HepG2 (cell line): Measurements from ENCODE around the gene GRIN2C.

Experiments used
- EZH2 ChIP-seq: conservative IDR thresholded peaks from 2 replicates; pipeline ENCODE4 v1.6.1; 2012; ENCODE audit warnings: mild to moderate bottlenecking, low read depth, low read length, moderate library complexity
- FOXA1 ChIP-seq, 2 experiments: fragments of 450-650 bp in 1 of 2; sonication (generic) in 1 of 2; formaldehyde crosslinking in 1 of 2; IDR thresholded peaks; 2 replicates each; pipeline versions ENCODE4 v1.4.0 to v1.6.1; 2016 to 2020; ENCODE audit warnings: missing genetic modification reagents in 1 of 2
- HDAC2 ChIP-seq: sonication (generic); formaldehyde crosslinking; IDR thresholded peaks from 2 replicates; pipeline ENCODE4 v1.4.0; 2020; ENCODE audit warnings: missing genetic modification reagents
- KLF12 ChIP-seq: sonication (generic); formaldehyde crosslinking; IDR thresholded peaks from 2 replicates; pipeline ENCODE4 v1.4.0; 2020; ENCODE audit warnings: missing genetic modification reagents, borderline replicate concordance
- MIER3 ChIP-seq: IDR thresholded peaks from 2 replicates; pipeline ENCODE4 v1.6.1; 2016; ENCODE audit warnings: missing compliant biosample characterization, borderline replicate concordance
- MYNN ChIP-seq: sonication (generic); formaldehyde crosslinking; IDR thresholded peaks from 2 replicates; pipeline ENCODE4 v1.4.0; 2020; ENCODE audit warnings: mild to moderate bottlenecking, low read depth, missing genetic modification reagents
- POLR2A ChIP-seq, 2 experiments: IDR thresholded peaks; 2 replicates each; pipeline ENCODE4 v1.6.1; 2011; ENCODE audit warnings: low read depth in 2 of 2, low read length in 2 of 2, mild to moderate bottlenecking in 1 of 2, moderate library complexity in 1 of 2; ENCODE audit not compliant: insufficient read depth in 1 of 2
- TBL1XR1 ChIP-seq: fragments of 150-350 bp; IDR thresholded peaks from 2 replicates; pipeline ENCODE4 v1.6.1; 2014; ENCODE audit warnings: borderline replicate concordance, low read length; ENCODE audit not compliant: partially characterized antibody
- ZFP41 ChIP-seq: sonication (generic); formaldehyde crosslinking; IDR thresholded peaks from 2 replicates; pipeline ENCODE4 v1.4.0; 2020; ENCODE audit warnings: mild to moderate bottlenecking, missing genetic modification reagents, borderline replicate concordance
- ZMYM4 ChIP-seq: sonication (generic); formaldehyde crosslinking; IDR thresholded peaks from 2 replicates; pipeline ENCODE4 v1.8.1; 2023; ENCODE audit warnings: mild to moderate bottlenecking, missing genetic modification reagents
- ZSCAN29 ChIP-seq: sonication (generic); formaldehyde crosslinking; conservative IDR thresholded peaks from 2 replicates; pipeline ENCODE4 v1.4.0; 2020; ENCODE audit warnings: mild to moderate bottlenecking, missing genetic modification reagents
- TF ChIP-seq, protein P1 (sequence below): sonication (generic); formaldehyde crosslinking; IDR thresholded peaks from 2 replicates; pipeline ENCODE4 v1.5.0; 2020; ENCODE audit warnings: mild to moderate bottlenecking, missing genetic modification reagents, moderate library complexity
- TF ChIP-seq, protein P2 (sequence below): IDR thresholded peaks from 2 replicates; pipeline ENCODE4 v1.6.1; 2016; ENCODE audit warnings: low read depth, control low read depth
- TF ChIP-seq, protein P3 (sequence below): IDR thresholded peaks from 2 replicates; pipeline ENCODE4 v1.6.1; 2016; ENCODE audit warnings: missing biosample characterization, missing genetic modification reagents, low read depth

DNA sequence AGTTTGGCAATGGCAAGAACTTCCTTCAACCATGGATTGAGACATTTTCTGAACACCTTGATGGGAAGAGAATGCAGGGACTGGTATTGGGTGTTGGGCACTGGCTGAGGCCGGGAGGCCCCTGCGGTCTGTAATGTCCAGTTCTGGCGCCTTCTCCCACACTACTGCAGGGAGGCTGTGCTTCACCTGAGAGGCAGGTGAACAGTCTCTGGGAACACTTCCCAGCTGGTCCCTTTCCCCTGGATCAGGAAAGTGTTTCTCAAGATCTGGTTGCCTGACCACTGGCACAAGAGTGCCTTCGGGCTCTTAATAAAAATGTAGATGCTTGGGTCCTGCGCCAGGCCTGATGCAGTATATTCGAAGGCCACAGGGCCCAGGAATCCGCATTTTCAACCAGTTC is 55.0 kb downstream of the GRIN2C start:
- TF ChIP-seq HDAC2 (no peak), ZFP41 (CRISPR knock-in tag) (no peak), ZMYM4 (CRISPR knock-in tag) (no peak), EZH2 (no peak), ZSCAN29 (no peak), TBL1XR1 (no peak), FOXA1 (IDR thresholded peaks at IDR 0.05) (no peak), FOXA1 (CRISPR knock-in tag; IDR thresholded peaks at IDR 0.05) (no peak), KLF12 (CRISPR knock-in tag) (no peak), MIER3 (no peak), MYNN (no peak), POLR2A (IDR thresholded peaks at IDR 0.05; ENCODE audit: insufficient read depth in 1 of 2, low read depth in 2 of 2, low read length in 2 of 2) (no peak)
- TF ChIP-seq, protein P1, sequence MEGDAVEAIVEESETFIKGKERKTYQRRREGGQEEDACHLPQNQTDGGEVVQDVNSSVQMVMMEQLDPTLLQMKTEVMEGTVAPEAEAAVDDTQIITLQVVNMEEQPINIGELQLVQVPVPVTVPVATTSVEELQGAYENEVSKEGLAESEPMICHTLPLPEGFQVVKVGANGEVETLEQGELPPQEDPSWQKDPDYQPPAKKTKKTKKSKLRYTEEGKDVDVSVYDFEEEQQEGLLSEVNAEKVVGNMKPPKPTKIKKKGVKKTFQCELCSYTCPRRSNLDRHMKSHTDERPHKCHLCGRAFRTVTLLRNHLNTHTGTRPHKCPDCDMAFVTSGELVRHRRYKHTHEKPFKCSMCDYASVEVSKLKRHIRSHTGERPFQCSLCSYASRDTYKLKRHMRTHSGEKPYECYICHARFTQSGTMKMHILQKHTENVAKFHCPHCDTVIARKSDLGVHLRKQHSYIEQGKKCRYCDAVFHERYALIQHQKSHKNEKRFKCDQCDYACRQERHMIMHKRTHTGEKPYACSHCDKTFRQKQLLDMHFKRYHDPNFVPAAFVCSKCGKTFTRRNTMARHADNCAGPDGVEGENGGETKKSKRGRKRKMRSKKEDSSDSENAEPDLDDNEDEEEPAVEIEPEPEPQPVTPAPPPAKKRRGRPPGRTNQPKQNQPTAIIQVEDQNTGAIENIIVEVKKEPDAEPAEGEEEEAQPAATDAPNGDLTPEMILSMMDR (CRISPR knock-in tag): no peak
- TF ChIP-seq, protein P2, sequence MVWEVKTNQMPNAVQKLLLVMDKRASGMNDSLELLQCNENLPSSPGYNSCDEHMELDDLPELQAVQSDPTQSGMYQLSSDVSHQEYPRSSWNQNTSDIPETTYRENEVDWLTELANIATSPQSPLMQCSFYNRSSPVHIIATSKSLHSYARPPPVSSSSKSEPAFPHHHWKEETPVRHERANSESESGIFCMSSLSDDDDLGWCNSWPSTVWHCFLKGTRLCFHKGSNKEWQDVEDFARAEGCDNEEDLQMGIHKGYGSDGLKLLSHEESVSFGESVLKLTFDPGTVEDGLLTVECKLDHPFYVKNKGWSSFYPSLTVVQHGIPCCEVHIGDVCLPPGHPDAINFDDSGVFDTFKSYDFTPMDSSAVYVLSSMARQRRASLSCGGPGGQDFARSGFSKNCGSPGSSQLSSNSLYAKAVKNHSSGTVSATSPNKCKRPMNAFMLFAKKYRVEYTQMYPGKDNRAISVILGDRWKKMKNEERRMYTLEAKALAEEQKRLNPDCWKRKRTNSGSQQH (CRISPR knock-in tag): no peak
- TF ChIP-seq, protein P3, sequence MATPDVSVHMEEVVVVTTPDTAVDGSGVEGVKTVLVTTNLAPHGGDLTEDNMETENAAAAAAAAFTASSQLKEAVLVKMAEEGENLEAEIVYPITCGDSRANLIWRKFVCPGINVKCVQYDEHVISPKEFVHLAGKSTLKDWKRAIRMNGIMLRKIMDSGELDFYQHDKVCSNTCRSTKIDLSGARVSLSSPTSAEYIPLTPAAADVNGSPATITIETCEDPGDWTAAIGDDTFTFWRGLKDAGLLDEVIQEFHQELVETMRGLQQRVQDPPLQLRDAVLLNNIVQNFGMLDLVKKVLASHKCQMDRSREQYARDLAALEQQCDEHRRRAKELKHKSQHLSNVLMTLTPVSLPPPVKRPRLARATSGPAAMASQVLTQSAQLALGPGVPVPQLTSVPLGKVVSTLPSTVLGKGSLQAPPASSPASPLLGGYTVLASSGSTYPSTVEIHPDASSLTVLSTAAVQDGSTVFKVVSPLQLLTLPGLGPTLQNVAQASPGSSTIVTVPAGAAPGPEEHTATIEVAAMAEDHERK: no peak
